K562 (cell line): ENCODE results near the gene FBXO17. TPM values are rescaled to one million over a fixed set of nuclear protein-coding genes. Genes with fewer than 3 reads are reported as not detected.

Experiments used
- ATAC-seq: fragments of 200-7000 bp; cut with Tn5 transposase; 3 replicates; pipeline ENCODE4 v1.9.1; 2020; ENCODE audit warnings: moderate library complexity
- BruUV-seq: library from RNA; stranded (reverse); fragments of 400-500 nt; replicated peaks from 2 replicates; lab custom pipeline; 2021; lab: Mats Ljungman, UMichigan
- CTCF ChIA-PET: fragments of 300-600 bp; formaldehyde crosslinking; extraction: SDS; loops from one replicate; lab custom pipeline; 2021; ENCODE audit warnings: low intra/inter-chr PET ratio; lab: Yijun Ruan, JAX
- POLR2A ChIA-PET: fragments of 300-600, 350-650 bp; sonication (Branson Sonifier 250); formaldehyde crosslinking; extraction: SDS; loops from one replicate; lab custom pipeline; 2021; ENCODE audit warnings: antibody characterized with exemption, inconsistent platforms; lab: Yijun Ruan, JAX
- DNase-seq, 4 experiments: peaks; one replicate each; pipeline versions ENCODE4 v3.0.0 to v3.0.0-alpha.2; 2011 to 2018; ENCODE audit warnings: low spot score in 3 of 4, mixed read lengths in 3 of 4; ENCODE audit errors: extremely low read depth in 1 of 4
- FAIRE-seq: peaks from 2 replicates; lab custom pipeline; 2011; peaks lifted over from hg19 to GRCh38; lab: Jason Lieb, UNC
- H2AFZ ChIP-seq: 2 replicates; pipeline ENCODE4 v1.6.0; 2011; ENCODE audit warnings: low read depth, low read length, control low read depth, inconsistent platforms
- H3K27ac ChIP-seq: fragments of 200-600 bp; 3 replicates; pipeline ENCODE4 v1.8.0; 2011; ENCODE audit warnings: low read depth, mild to moderate bottlenecking, control low read depth, inconsistent platforms, low read length, moderate library complexity, mixed read lengths; ENCODE audit errors: extremely low read depth
- H3K27me3 ChIP-seq, 2 experiments: fragments of 300-600 bp in 1 of 2; 2 replicates in 1 of 2; 3 replicates in 1 of 2; pipeline versions ENCODE4 v1.6.0 to v1.8.0; 2011; ENCODE audit warnings: inconsistent platforms in 2 of 2, low read length in 2 of 2, mild to moderate bottlenecking in 1 of 2, mixed read lengths in 1 of 2, moderate library complexity in 1 of 2; ENCODE audit not compliant: control insufficient read depth in 2 of 2, insufficient read depth in 2 of 2
- H3K36me3 ChIP-seq: fragments of 300-600 bp; 3 replicates; pipeline ENCODE4 v1.8.0; 2011; ENCODE audit warnings: mild to moderate bottlenecking, low read length, inconsistent platforms; ENCODE audit not compliant: control insufficient read depth, insufficient read depth
- H3K4me1 ChIP-seq, 2 experiments: fragments of 200-600 bp in 1 of 2; replicated peaks in 1 of 2; 2 replicates in 1 of 2; 3 replicates in 1 of 2; pipeline versions ENCODE4 v1.5.1 to v1.8.0; 2011; ENCODE audit warnings: inconsistent platforms in 2 of 2, low read length in 2 of 2, mild to moderate bottlenecking in 1 of 2, mixed read lengths in 1 of 2, moderate library complexity in 1 of 2; ENCODE audit not compliant: control insufficient read depth in 2 of 2, insufficient read depth in 2 of 2
- H3K4me2 ChIP-seq: 2 replicates; pipeline ENCODE4 v1.6.1; 2011; ENCODE audit warnings: low read length, control low read depth, inconsistent platforms, mixed read lengths; ENCODE audit not compliant: insufficient read depth
- H3K4me3 ChIP-seq: fragments of 200-600 bp; sonication (generic), shearing (Covaris generic); 2 replicates; pipeline ENCODE4 v1.5.1; 2016; ENCODE audit warnings: control low read depth, inconsistent platforms
- H3K79me2 ChIP-seq: fragments of 200-600 bp; 3 replicates; pipeline ENCODE4 v1.8.0; 2011; ENCODE audit warnings: low read length, inconsistent platforms; ENCODE audit not compliant: control insufficient read depth, insufficient read depth
- H3K9ac ChIP-seq, 2 experiments: 2 replicates each; pipeline versions ENCODE4 v1.6.0 to v1.6.1; 2011; ENCODE audit warnings: low read depth in 2 of 2, low read length in 2 of 2, control low read depth in 1 of 2, inconsistent platforms in 1 of 2, mild to moderate bottlenecking in 1 of 2, mixed read lengths in 1 of 2; ENCODE audit not compliant: insufficient read depth in 1 of 2
- H3K9me1 ChIP-seq: one replicate; pipeline ENCODE4 v1.6.0; 2011; ENCODE audit warnings: inconsistent platforms, mild to moderate bottlenecking, low read length, moderate library complexity; ENCODE audit not compliant: control insufficient read depth, insufficient read depth
- H3K9me3 ChIP-seq: replicated peaks from 2 replicates; pipeline ENCODE4 v1.5.1; 2011; ENCODE audit warnings: low read depth, low read length, inconsistent platforms; ENCODE audit not compliant: control insufficient read depth, insufficient read depth
- H4K20me1 ChIP-seq: replicated peaks from 2 replicates; pipeline ENCODE4 v1.6.1; 2011; ENCODE audit warnings: low read length, inconsistent platforms, mixed read lengths; ENCODE audit not compliant: control insufficient read depth, insufficient read depth
- CBX1 ChIP-seq: sonication (generic); IDR thresholded peaks from 2 replicates; pipeline ENCODE4 v1.6.1; 2016; ENCODE audit warnings: antibody characterized with exemption, low read depth, mild to moderate bottlenecking
- HMG20A ChIP-seq: fragments of 450-650 bp; formaldehyde crosslinking; conservative IDR thresholded peaks from 2 replicates; pipeline ENCODE4 v1.4.0; 2020; ENCODE audit warnings: mild to moderate bottlenecking, mixed read lengths
- ILF3 ChIP-seq: fragments of 450-650 bp; IDR thresholded peaks from 2 replicates; pipeline ENCODE4 v1.6.1; 2018; ENCODE audit warnings: antibody characterized with exemption, mild to moderate bottlenecking, moderate library complexity, borderline replicate concordance
- KLF10 ChIP-seq: fragments of 250-450 bp; sonication (Bioruptor Pico); IDR thresholded peaks from 2 replicates; pipeline ENCODE4 v1.6.1; 2021; ENCODE audit warnings: matching md5 sums
- MEIS2 ChIP-seq: fragments of 450-650 bp; IDR thresholded peaks from 2 replicates; pipeline ENCODE4 v1.6.1; 2014; ENCODE audit warnings: mild to moderate bottlenecking; ENCODE audit not compliant: partially characterized antibody
- MXI1 ChIP-seq: IDR thresholded peaks from 2 replicates; pipeline ENCODE4 v1.6.1; 2011; ENCODE audit warnings: low read depth, mild to moderate bottlenecking, improper control_type of control experiment, low read length
- NBN ChIP-seq: fragments of 450-650 bp; IDR thresholded peaks from 2 replicates; pipeline ENCODE4 v1.6.1; 2016; ENCODE audit warnings: low read depth, mild to moderate bottlenecking
- NFRKB ChIP-seq: fragments of 450-650 bp; IDR thresholded peaks from 2 replicates; pipeline ENCODE4 v1.6.1; 2016; ENCODE audit warnings: low read depth
- NR2F6 ChIP-seq: fragments of 450-650 bp; formaldehyde crosslinking; IDR thresholded peaks from 2 replicates; pipeline ENCODE4 v1.4.0; 2020; ENCODE audit warnings: mild to moderate bottlenecking
- PHF20 ChIP-seq: fragments of 450-650 bp; IDR thresholded peaks from 2 replicates; pipeline ENCODE4 v1.6.1; 2018; ENCODE audit not compliant: partially characterized antibody
- POLR2AphosphoS5 ChIP-seq: IDR thresholded peaks from 2 replicates; pipeline ENCODE4 v1.6.1; 2011; ENCODE audit warnings: mild to moderate bottlenecking, low read depth, low read length, moderate library complexity; ENCODE audit not compliant: control insufficient read depth, insufficient read depth
- RNF2 ChIP-seq: sonication (generic); IDR thresholded peaks from 2 replicates; pipeline ENCODE4 v1.6.1; 2016
- SMAD1 ChIP-seq: fragments of 150-350 bp; IDR thresholded peaks from 2 replicates; pipeline ENCODE4 v1.6.1; 2014; ENCODE audit warnings: low read length, low read depth; ENCODE audit not compliant: partially characterized antibody
- SMARCA5 ChIP-seq: fragments of 450-650 bp; IDR thresholded peaks from 2 replicates; pipeline ENCODE4 v1.6.1; 2016
- ZFPM2 ChIP-seq: fragments of 250-450 bp; sonication (Bioruptor Pico); IDR thresholded peaks from 2 replicates; pipeline ENCODE4 v1.5.1; 2022; ENCODE audit warnings: mild to moderate bottlenecking
- ZNF766 ChIP-seq: fragments of 200-800 bp; sonication (Bioruptor generic); conservative IDR thresholded peaks from 2 replicates; pipeline ENCODE4 v1.6.1; 2016; ENCODE audit warnings: missing genetic modification characterization, missing compliant biosample characterization
- WGBS: fragments of 100-300 bp; shearing (Covaris generic); methylation state at CpG from one replicate; pipeline ENCODE4 v1.1.6; 2016; ENCODE audit warnings: low coverage, mixed read lengths; ENCODE audit not compliant: insufficient coverage; ENCODE audit errors: missing lambda C conversion rate; 5-methylcytosine and 5-hydroxymethylcytosine counted together
- in situ Hi-C: fragments of 300-500 bp; cut with MboI; formaldehyde crosslinking; loops from 4 replicates; pipeline ENCODE4 v1.15.0; 2018; ENCODE audit warnings: inconsistent platforms, mixed read lengths
- intact Hi-C: fragments of 100-400 bp; cut with micrococcal nuclease; formaldehyde crosslinking; loops from 2 replicates; pipeline ENCODE4 v1.14.2; 2022
- polyA plus RNA-seq, 8 experiments: library from polyadenylated mRNA; depleted of rRNA in 4 of 8; stranded (reverse) in 5 of 8; unstranded in 3 of 8; fragments of >200 nt; fragmentation: Nextera tagmentation in 2 of 8; fragmentation: Illumina TruSeq in 1 of 8; extraction: Ambion mirVana in 2 of 8; extraction: Trizol in 1 of 8; gene quantifications; 2 replicates each; pipeline versions ENCODE4 v1.2.1 to v1.2.3, GENCODE V29; 2011 to 2014; ENCODE audit warnings: inconsistent platforms in 1 of 8, missing spikeins in 1 of 8
- total RNA-seq, 7 experiments: library from RNA; depleted of rRNA in 6 of 7; stranded (reverse); fragments of >200 nt in 6 of 7; fragmentation: Illumina TruSeq in 2 of 7; extraction: Trizol in 2 of 7; gene quantifications; 2 replicates each; pipeline versions ENCODE4 v1.2.1 to v1.2.3, GENCODE V29; 2011 to 2021; ENCODE audit warnings: low replicate concordance in 1 of 7
- TF ChIP-seq, protein P1 (sequence below): IDR thresholded peaks from 2 replicates; pipeline ENCODE4 v1.6.1; 2011; ENCODE audit not compliant: insufficient read length; ENCODE audit errors: extremely low read depth
- TF ChIP-seq, protein P2 (sequence below): fragments of 450-650 bp; formaldehyde crosslinking; IDR thresholded peaks from 2 replicates; pipeline ENCODE4 v1.4.0; 2020; ENCODE audit warnings: mild to moderate bottlenecking
- TF ChIP-seq, protein P3 (sequence below): fragments of 150-350 bp; conservative IDR thresholded peaks from 2 replicates; pipeline ENCODE4 v1.6.1; 2014; ENCODE audit warnings: low read length

FBXO17 gene
- total and polyA plus RNA-seq, 9 of the 15 experiments (the other 6 are each of a cell fraction or from before 2014, with no cell fraction given): 4.1 to 27.1 (median 19.0) TPM

GRCh38 chr19:38930776-38931520, 44.6 kb downstream of the FBXO17 start, which contains the start of gene MRPS12:
MRPS12 (plus strand) TSS chr19:38930944; CDS start chr19:38931295, 351 bp downstream.
- BruUV-seq: TSS peak; percentile 83
- H3K4me2 ChIP-seq: peak within 1 kb of the TSS; percentile 100
- H3K4me1 ChIP-seq: peaks cover 0 to 18% of the 10 kb centered on the region in 2 experiments; a peak in 3 of 5 replicates
- ATAC-seq (peak; percentile 99), FAIRE-seq (peak; percentile 100), DNase-seq (peak; percentile 98 to 100 (median 100))
- under 1% methylated on average over 38 of the region's 40 CpGs for WGBS
- peak within 1 kb of the TSS; percentile 92 for H3K27ac ChIP-seq
- H4K20me1 ChIP-seq: no peaks in the 10 kb centered on the region; the same call in 1 of the 2 replicates
- no peaks in the 10 kb centered on the region for H3K9me1 ChIP-seq
- peak within 1 kb of the TSS; percentile 91 to 98 for H3K9ac ChIP-seq
- peaks cover 57% of the 10 kb centered on the region for H3K79me2 ChIP-seq
- H2AFZ ChIP-seq: peak within 1 kb of the TSS; percentile 99
- POLR2A ChIA-PET: interaction anchor here (0.6 to 1.6 kb wide), 10 partner anchors 9 to 335 kb away, joined by 3 to 5 read pairs (median 4); partner anchors contain the start of genes ECH1, HNRNPL and RINL
- peaks cover 18% of the 10 kb centered on the region for H3K9me3 ChIP-seq
- in situ Hi-C loops (no loop called here), intact Hi-C loops (loop anchor here (1.0 to 10.0 kb wide), 6 partner anchors 32 to 416 kb away; partner anchors contain the start of genes ECH1, NFKBIB and SIRT2)
- H3K36me3 ChIP-seq: peaks cover 36% of the 10 kb centered on the region
- peak within 1 kb of the TSS; percentile 71 for H3K4me3 ChIP-seq
- H3K27me3 ChIP-seq: no peaks in the 10 kb centered on the region
- CTCF ChIA-PET: interaction anchor here (0.8 to 2.6 kb wide), 7 partner anchors 80 to 528 kb away, joined by 3 to 16 read pairs (median 9); partner anchors contain the start of genes FAM98C and HNRNPL
- no peak; the same call in 1 of the 2 replicates for TF ChIP-seq NBN
- no peak for TF ChIP-seq PHF20
- no peak for TF ChIP-seq HMG20A (CRISPR knock-in tag)
- no peak for TF ChIP-seq KLF10 (CRISPR knock-in tag)
- TF ChIP-seq POLR2AphosphoS5: peak; percentile 85
- no peak for TF ChIP-seq SMAD1
- TF ChIP-seq ILF3: no peak
- TF ChIP-seq, protein P1, sequence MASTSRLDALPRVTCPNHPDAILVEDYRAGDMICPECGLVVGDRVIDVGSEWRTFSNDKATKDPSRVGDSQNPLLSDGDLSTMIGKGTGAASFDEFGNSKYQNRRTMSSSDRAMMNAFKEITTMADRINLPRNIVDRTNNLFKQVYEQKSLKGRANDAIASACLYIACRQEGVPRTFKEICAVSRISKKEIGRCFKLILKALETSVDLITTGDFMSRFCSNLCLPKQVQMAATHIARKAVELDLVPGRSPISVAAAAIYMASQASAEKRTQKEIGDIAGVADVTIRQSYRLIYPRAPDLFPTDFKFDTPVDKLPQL: no peak
- TF ChIP-seq ZNF766 (CRISPR knock-in tag): no peak
- TF ChIP-seq, protein P2, sequence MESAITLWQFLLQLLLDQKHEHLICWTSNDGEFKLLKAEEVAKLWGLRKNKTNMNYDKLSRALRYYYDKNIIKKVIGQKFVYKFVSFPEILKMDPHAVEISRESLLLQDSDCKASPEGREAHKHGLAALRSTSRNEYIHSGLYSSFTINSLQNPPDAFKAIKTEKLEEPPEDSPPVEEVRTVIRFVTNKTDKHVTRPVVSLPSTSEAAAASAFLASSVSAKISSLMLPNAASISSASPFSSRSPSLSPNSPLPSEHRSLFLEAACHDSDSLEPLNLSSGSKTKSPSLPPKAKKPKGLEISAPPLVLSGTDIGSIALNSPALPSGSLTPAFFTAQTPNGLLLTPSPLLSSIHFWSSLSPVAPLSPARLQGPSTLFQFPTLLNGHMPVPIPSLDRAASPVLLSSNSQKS: no peak
- TF ChIP-seq, protein P3, sequence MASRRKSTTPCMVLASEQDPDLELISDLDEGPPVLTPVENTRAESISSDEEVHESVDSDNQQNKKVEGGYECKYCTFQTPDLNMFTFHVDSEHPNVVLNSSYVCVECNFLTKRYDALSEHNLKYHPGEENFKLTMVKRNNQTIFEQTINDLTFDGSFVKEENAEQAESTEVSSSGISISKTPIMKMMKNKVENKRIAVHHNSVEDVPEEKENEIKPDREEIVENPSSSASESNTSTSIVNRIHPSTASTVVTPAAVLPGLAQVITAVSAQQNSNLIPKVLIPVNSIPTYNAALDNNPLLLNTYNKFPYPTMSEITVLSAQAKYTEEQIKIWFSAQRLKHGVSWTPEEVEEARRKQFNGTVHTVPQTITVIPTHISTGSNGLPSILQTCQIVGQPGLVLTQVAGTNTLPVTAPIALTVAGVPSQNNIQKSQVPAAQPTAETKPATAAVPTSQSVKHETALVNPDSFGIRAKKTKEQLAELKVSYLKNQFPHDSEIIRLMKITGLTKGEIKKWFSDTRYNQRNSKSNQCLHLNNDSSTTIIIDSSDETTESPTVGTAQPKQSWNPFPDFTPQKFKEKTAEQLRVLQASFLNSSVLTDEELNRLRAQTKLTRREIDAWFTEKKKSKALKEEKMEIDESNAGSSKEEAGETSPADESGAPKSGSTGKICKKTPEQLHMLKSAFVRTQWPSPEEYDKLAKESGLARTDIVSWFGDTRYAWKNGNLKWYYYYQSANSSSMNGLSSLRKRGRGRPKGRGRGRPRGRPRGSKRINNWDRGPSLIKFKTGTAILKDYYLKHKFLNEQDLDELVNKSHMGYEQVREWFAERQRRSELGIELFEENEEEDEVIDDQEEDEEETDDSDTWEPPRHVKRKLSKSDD: no peak
- no peak for TF ChIP-seq SMARCA5
- peak; percentile 34; the same call in 1 of the 2 replicates for TF ChIP-seq MXI1
- no peak for TF ChIP-seq NFRKB
- TF ChIP-seq ZFPM2: no peak
- no peak for TF ChIP-seq MEIS2
- TF ChIP-seq RNF2: no peak
- TF ChIP-seq CBX1: no peak
- no peak for TF ChIP-seq NR2F6
